Natural killer cell (primary cell): ENCODE results near the gene ABCB4. TPM values are rescaled to one million over a fixed set of nuclear protein-coding genes. Genes with fewer than 3 reads are reported as not detected.

Source experiments
- ATAC-seq, 3 donors: fragments of 150-1000 bp in 2 of 3; fragments of 200-7000 bp in 1 of 3; cut with Tn5 transposase; 1 replicate in 1 of 3; 2 replicates in 2 of 3; pipeline ENCODE4 v1.10.0; 2021; ENCODE audit warnings: mild to moderate bottlenecking in 2 of 3, moderate library complexity in 2 of 3
- DNase-seq, 2 donors: peaks; one replicate each; pipeline versions ENCODE4 v3.0.0 to v3.0.0-alpha.2; 2013 to 2021; ENCODE audit warnings: mixed read lengths in 1 of 2
- H3K27ac ChIP-seq: one replicate; pipeline ENCODE4 v1.5.1; 2013; ENCODE audit warnings: mild to moderate bottlenecking, low read length
- H3K27me3 ChIP-seq: one replicate; pipeline ENCODE4 v1.6.1; 2013; ENCODE audit warnings: low read length; ENCODE audit not compliant: control insufficient read depth, insufficient read depth
- H3K36me3 ChIP-seq: one replicate; pipeline ENCODE4 v1.6.1; 2013; ENCODE audit warnings: low read length; ENCODE audit not compliant: control insufficient read depth, insufficient read depth
- H3K4me1 ChIP-seq: one replicate; pipeline ENCODE4 v1.6.1; 2013; ENCODE audit warnings: low read length; ENCODE audit not compliant: control insufficient read depth, insufficient read depth
- H3K4me3 ChIP-seq: one replicate; pipeline ENCODE4 v1.5.1; 2013; ENCODE audit warnings: low read length
- H3K9me3 ChIP-seq: one replicate; pipeline ENCODE4 v1.6.1; 2013; ENCODE audit warnings: low read length; ENCODE audit not compliant: control insufficient read depth, insufficient read depth
- H3K27ac Mint-ChIP-seq, 2 donors: one replicate each; pipeline ENCODE4 v1.8.0; 2022; ENCODE audit warnings: mild to moderate bottlenecking in 2 of 2, mixed read lengths in 2 of 2, moderate library complexity in 1 of 2
- H3K27me3 Mint-ChIP-seq, 2 donors: one replicate each; pipeline ENCODE4 v1.8.0; 2022; ENCODE audit warnings: low read depth in 2 of 2, mixed read lengths in 2 of 2
- H3K36me3 Mint-ChIP-seq: one replicate; pipeline ENCODE4 v1.8.0; 2022; ENCODE audit warnings: mixed read lengths
- H3K4me1 Mint-ChIP-seq, 2 donors: one replicate each; pipeline ENCODE4 v1.8.0; 2022; ENCODE audit warnings: mixed read lengths in 2 of 2
- H3K4me3 Mint-ChIP-seq: one replicate; pipeline ENCODE4 v1.8.0; 2022; ENCODE audit warnings: mild to moderate bottlenecking, moderate library complexity, mixed read lengths
- H3K9me3 Mint-ChIP-seq, 2 donors: one replicate each; pipeline ENCODE4 v1.8.0; 2022; ENCODE audit warnings: mixed read lengths in 2 of 2
- CTCF ChIP-seq: fragments of 200-600 bp; IDR thresholded peaks from one replicate; pipeline ENCODE4 v1.8.0; 2022; ENCODE audit warnings: antibody characterized with exemption
- WGBS: methylation state at CpG from one replicate; pipeline ENCODE4 v1.1.7; 2013; ENCODE audit warnings: missing lambda C conversion rate; ENCODE audit not compliant: insufficient coverage; 5-methylcytosine and 5-hydroxymethylcytosine counted together
- intact Hi-C: fragments of 100-400 bp; cut with micrococcal nuclease; formaldehyde crosslinking; loops from one replicate; pipeline ENCODE4 v1.14.2; 2022
- total RNA-seq, 4 donors: library from RNA; stranded (reverse); fragments of 120-200 nt in 1 of 4; gene quantifications; one replicate each; pipeline versions ENCODE4 v1.2.3 to v1.2.4, GENCODE V29; 2013 to 2022

Gene ABCB4
- total RNA-seq, 3 donors from 2014 or later (not counting 1 experiment from before 2014, with no cell fraction given): 0.14 to 0.63 (median 0.50) TPM

DNA sequence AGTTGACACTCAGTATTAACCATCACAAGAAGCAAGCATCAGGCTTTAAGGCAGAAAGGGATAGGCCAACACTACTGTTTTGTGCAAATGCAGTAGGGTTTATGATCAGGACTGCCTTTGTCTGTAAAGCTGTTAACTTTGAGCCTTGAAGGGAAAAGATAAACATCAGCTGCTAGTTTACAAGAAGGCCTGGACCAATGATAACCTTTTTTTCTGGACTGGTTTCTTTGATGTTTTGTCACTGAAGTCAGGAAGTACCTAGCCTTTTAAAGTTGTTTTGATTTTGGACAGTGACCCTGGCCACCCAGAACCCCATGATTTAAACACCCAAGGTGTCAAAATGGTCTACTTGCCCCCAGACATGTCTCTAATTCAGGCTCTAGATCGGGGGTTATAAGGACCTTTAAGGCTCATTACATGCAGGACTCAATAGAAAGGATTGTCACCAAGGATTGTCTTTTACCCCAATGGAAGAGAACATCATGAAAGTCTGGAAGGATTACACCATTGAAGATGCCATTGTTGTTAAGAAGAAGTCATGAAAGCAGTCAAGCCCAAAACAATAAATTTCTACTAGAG, 79.9 kb downstream of the ABCB4 start:
- no peak for TF ChIP-seq CTCF
- Mint-ChIP-seq H3K9me3 (no peaks in the 10 kb centered on the region), H3K27ac (no peak overlapping the region), H3K27me3 (no peaks in the 10 kb centered on the region), H3K4me3 (no peak overlapping the region), H3K4me1 (peaks cover 0 to 5% of the 10 kb centered on the region in 2 donors), H3K36me3 (peaks cover 28% of the 10 kb centered on the region)
- Histone ChIP-seq H3K9me3 (no peaks in the 10 kb centered on the region), H3K27ac (no peak overlapping the region), H3K4me3 (no peak overlapping the region), H3K4me1 (no peaks in the 10 kb centered on the region), H3K27me3 (no peaks in the 10 kb centered on the region), H3K36me3 (peaks cover 14% of the 10 kb centered on the region)
- no peak for DNase-seq
- 88% methylated on average over 1 of the region's 1 CpG for WGBS
- no peak for ATAC-seq
- intact Hi-C loops: no loop called here

DNA sequence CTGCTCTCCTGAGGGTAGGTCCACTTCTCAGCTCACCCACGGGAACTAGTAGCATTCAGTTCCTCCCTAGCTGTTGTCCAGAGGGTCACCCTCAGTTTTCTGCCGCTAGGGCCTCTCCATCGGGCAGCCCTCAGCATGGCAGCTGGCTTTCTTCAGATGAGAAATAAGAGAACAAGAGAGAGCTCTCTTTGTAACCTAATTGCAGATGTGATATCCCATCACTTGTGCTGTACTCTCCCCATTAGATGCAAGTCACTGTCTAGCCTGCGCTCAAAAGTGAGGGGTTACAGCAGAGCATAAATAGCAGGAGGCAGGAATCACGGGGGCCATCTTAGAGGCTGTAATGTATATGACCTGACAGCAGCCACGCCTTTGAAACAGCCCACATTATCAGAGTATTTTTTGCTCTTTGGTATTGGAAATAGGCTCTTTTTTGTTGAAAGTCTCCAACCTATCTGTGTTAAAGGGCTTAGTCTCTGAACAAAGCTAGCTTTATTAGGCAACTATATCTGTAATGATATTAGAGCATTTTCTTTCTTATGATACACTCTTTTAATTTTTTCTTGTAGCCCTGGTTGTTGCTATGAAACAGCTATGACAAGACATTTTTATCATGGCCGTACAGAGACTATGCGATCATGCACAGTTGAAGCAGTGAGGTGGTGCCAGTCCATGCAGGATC, 84.3 kb downstream of the ABCB4 start:
- Mint-ChIP-seq H3K4me1 (peaks cover 0 to 5% of the 10 kb centered on the region in 2 donors), H3K27ac (no peak overlapping the region), H3K27me3 (no peaks in the 10 kb centered on the region), H3K4me3 (no peak overlapping the region), H3K9me3 (no peaks in the 10 kb centered on the region), H3K36me3 (peaks cover 35% of the 10 kb centered on the region)
- Histone ChIP-seq H3K9me3 (no peaks in the 10 kb centered on the region), H3K4me1 (no peaks in the 10 kb centered on the region), H3K36me3 (peaks cover 12% of the 10 kb centered on the region), H3K27ac (no peak overlapping the region), H3K27me3 (no peaks in the 10 kb centered on the region), H3K4me3 (no peak overlapping the region)
- intact Hi-C loops: no loop called here
- TF ChIP-seq CTCF: no peak
- no peak for ATAC-seq
- WGBS: 95% methylated on average over 8 of the region's 8 CpGs
- no peak for DNase-seq

DNA sequence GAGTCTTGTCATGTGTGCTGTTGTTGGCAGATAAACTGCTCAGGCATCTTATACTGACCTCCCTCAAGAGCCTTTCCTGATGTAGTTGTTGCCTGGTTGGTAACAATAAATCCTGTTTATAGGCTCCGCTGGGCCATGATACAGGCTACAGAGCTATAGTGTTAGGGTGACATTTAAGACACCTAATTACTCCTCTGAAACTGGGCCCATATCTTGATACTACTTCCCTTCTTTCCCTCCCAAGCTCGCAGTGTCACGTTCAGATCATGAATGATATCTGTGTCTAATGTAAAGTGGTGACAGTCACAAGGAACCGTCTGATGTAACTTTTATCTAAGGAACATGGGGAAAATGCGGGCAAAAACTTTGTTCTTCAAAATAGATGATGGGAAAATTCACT, 94.6 kb downstream of the ABCB4 start:
- no peaks in the 10 kb centered on the region for H3K27me3 ChIP-seq
- H3K27me3 Mint-ChIP-seq: no peaks in the 10 kb centered on the region
- no peak overlapping the region for H3K4me3 ChIP-seq
- no peak overlapping the region for H3K27ac ChIP-seq
- H3K27ac Mint-ChIP-seq: no peak overlapping the region
- no peaks in the 10 kb centered on the region for H3K4me1 ChIP-seq
- no peaks in the 10 kb centered on the region for H3K9me3 Mint-ChIP-seq
- no peak for TF ChIP-seq CTCF
- H3K36me3 ChIP-seq: peaks cover 23% of the 10 kb centered on the region
- ATAC-seq (no peak), DNase-seq (no peak)
- intact Hi-C loops: no loop called here
- 93% methylated on average over 3 of the region's 5 CpGs for WGBS
- no peak overlapping the region for H3K4me3 Mint-ChIP-seq
- no peaks in the 10 kb centered on the region for H3K4me1 Mint-ChIP-seq
- peaks cover 28% of the 10 kb centered on the region for H3K36me3 Mint-ChIP-seq
- H3K9me3 ChIP-seq: no peaks in the 10 kb centered on the region
